ENCODE data around the gene DGKI.

GRCh38 chr7:137546671-137547070, 300.1 kb downstream of the DGKI start:
- TF ChIP-seq, protein P1, sequence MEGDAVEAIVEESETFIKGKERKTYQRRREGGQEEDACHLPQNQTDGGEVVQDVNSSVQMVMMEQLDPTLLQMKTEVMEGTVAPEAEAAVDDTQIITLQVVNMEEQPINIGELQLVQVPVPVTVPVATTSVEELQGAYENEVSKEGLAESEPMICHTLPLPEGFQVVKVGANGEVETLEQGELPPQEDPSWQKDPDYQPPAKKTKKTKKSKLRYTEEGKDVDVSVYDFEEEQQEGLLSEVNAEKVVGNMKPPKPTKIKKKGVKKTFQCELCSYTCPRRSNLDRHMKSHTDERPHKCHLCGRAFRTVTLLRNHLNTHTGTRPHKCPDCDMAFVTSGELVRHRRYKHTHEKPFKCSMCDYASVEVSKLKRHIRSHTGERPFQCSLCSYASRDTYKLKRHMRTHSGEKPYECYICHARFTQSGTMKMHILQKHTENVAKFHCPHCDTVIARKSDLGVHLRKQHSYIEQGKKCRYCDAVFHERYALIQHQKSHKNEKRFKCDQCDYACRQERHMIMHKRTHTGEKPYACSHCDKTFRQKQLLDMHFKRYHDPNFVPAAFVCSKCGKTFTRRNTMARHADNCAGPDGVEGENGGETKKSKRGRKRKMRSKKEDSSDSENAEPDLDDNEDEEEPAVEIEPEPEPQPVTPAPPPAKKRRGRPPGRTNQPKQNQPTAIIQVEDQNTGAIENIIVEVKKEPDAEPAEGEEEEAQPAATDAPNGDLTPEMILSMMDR (IDR thresholded peaks at IDR 0.05): no peak
- no peak for TF ChIP-seq EZH2 (IDR thresholded peaks at IDR 0.05; ENCODE audit: borderline replicate concordance, insufficient read depth, low read depth, low read length, poor library complexity, severe bottlenecking)

Measured in B cell (primary cell).